Aorta (tissue), 5 donors: ENCODE results near the gene SIRT3. TPM values are rescaled to one million over a fixed set of nuclear protein-coding genes. Genes with fewer than 3 reads are reported as not detected.

Experiments used
- ATAC-seq: fragments of 200-7000 bp; cut with Tn5 transposase; one replicate; pipeline ENCODE4 v1.9.1; 2022; ENCODE audit warnings: moderate library complexity; ENCODE audit not compliant: low FRiP score
- DNase-seq, 2 donors: peaks; one replicate each; pipeline ENCODE4 v3.0.0-alpha.2; 2020
- H3K27ac ChIP-seq, 2 donors: one replicate each; pipeline ENCODE4 v1.5.1; 2013; ENCODE audit warnings: low read length in 2 of 2, mild to moderate bottlenecking in 2 of 2, moderate library complexity in 2 of 2, control low read depth in 1 of 2, inconsistent platforms in 1 of 2, low read depth in 1 of 2
- H3K27me3 ChIP-seq, 2 donors: one replicate each; pipeline ENCODE4 v1.6.1; 2013; ENCODE audit warnings: control low read depth in 1 of 2, low read length in 1 of 2, mild to moderate bottlenecking in 1 of 2, moderate library complexity in 1 of 2; ENCODE audit not compliant: insufficient read depth in 2 of 2, control insufficient read depth in 1 of 2
- H3K36me3 ChIP-seq, 2 donors: one replicate each; pipeline ENCODE4 v1.6.1; 2013; ENCODE audit warnings: control low read depth in 1 of 2, low read length in 1 of 2, mild to moderate bottlenecking in 1 of 2; ENCODE audit not compliant: insufficient read depth in 2 of 2, control insufficient read depth in 1 of 2
- H3K4me1 ChIP-seq, 2 donors: one replicate each; pipeline ENCODE4 v1.6.1; 2013; ENCODE audit warnings: low read length in 2 of 2, control low read depth in 1 of 2, mild to moderate bottlenecking in 1 of 2, moderate library complexity in 1 of 2; ENCODE audit not compliant: insufficient read depth in 2 of 2, control insufficient read depth in 1 of 2
- H3K4me3 ChIP-seq, 2 donors: one replicate each; pipeline ENCODE4 v1.5.1; 2013; ENCODE audit warnings: low read length in 2 of 2, control low read depth in 1 of 2, mild to moderate bottlenecking in 1 of 2
- H3K9me3 ChIP-seq: one replicate; pipeline ENCODE4 v1.6.1; 2013; ENCODE audit warnings: mild to moderate bottlenecking, low read length; ENCODE audit not compliant: control insufficient read depth
- WGBS, 2 donors: extraction: QIAGEN DNeasy Blood & Tissue Kit; methylation state at CpG; one replicate each; pipeline ENCODE4 v1.1.7; 2013; 5-methylcytosine and 5-hydroxymethylcytosine counted together
- intact Hi-C, 2 donors: fragments of 100-400 bp; cut with DNase I; formaldehyde crosslinking; loops; one replicate each; pipeline versions ENCODE4 v1.14.2 to v1.15.0; 2022
- polyA plus RNA-seq, 2 donors: library from polyadenylated mRNA; stranded (reverse); fragments of 200-250 nt; gene quantifications; one replicate each; pipeline ENCODE4 v1.2.3, GENCODE V29; 2013
- total RNA-seq, 2 donors: library from RNA; stranded (reverse); fragmentation: NEBNext Ultra II Directional; extraction: Animal tissue kit (Norgen Biotek cat#: 25700); gene quantifications; one replicate each; pipeline ENCODE4 v1.2.1, GENCODE V29; 2021
- donor health status: healthy with polysubstance abuse.
- donor health status: Bipolar disorder and iron deficiency.
- donor health status: DM: no; HTN: no; CAD: no.
- donor health status: DM: no; HTN: no; CAD: no.
- donor health status: DM: yes; HTN: yes; CAD: no.

Gene SIRT3
- total and polyA plus RNA-seq, 4 donors = 8.6 to 24.8 (median 16.2) TPM

DNA sequence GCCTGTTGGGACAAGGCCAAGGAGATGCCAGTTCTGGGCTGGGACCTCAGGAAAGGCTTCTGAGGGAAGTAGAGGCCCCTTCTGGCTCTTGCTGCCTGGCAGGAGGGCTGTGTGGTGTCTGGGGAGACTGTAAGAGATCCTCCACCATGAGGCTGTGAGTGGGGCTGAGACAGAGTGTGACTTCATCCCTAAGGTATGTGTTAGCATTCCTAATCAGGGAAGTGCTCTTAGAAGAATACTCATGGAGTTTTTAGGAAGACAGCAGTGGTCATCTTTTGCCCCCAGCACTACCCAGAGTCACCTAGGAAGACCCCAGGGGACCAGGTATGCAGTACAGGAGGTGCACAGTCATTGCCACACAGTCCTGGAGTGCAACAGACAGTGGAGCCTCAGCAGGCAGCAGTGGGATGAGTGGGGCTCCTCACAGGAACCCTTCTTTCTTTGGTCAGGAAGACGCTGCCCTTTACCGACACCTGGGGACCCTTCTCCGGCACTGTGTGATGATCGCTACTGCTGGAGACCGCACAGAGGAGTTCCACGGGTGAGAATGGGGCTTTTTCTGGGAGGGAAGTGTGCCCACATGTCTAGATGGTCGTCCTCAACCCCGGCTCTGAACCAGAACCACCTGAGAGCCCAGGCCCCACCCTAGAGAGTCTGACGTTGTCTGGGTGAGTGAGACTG is 25.9 kb downstream of the SIRT3 start:
- intact Hi-C loops = no loop called here
- WGBS, 2 donors = 83 to 85% methylated on average over 9 of the region's 9 CpGs

DNA sequence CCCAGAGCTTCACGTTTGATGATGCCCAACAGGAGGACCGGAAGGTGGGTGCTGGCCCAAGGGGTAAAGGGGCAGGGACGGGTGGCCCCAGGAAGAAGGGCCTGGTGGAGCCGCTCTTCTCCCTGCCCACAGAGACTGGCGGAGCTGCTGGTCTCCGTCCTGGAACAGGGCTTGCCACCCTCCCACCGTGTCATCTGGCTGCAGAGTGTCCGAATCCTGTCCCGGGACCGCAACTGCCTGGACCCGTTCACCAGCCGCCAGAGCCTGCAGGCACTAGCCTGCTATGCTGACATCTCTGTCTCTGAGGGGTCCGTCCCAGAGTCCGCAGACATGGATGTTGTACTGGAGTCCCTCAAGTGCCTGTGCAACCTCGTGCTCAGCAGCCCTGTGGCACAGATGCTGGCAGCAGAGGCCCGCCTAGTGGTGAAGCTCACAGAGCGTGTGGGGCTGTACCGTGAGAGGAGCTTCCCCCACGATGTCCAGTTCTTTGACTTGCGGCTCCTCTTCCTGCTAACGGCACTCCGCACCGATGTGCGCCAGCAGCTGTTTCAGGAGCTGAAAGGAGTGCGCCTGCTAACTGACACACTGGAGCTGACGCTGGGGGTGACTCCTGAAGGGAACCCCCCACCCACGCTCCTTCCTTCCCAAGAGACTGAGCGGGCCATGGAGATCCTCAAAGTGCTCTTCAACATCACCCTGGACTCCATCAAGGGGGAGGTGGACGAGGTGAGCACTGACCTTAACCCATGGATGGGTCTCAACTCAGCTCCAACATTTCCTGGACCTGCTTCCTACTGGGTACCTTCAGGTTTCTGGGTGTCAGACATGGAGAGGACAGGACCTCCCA is 26.6 kb downstream of the SIRT3 start:
- WGBS, 2 donors = 45 to 49% methylated on average over 29 of the region's 29 CpGs

More for the DNA sequence above, 25.9 kb downstream of the SIRT3 start:
- H3K9me3 ChIP-seq = no peaks in the 10 kb centered on the region
- H3K36me3 ChIP-seq = peaks cover 0 to 3% of the 10 kb centered on the region in 2 donors
- ATAC-seq (no peak), DNase-seq (no peak)
- H3K27me3 ChIP-seq = no peaks in the 10 kb centered on the region
- no peaks in the 10 kb centered on the region for H3K4me1 ChIP-seq
- H3K4me3 ChIP-seq = no peak overlapping the region
- no peak overlapping the region for H3K27ac ChIP-seq

DNA sequence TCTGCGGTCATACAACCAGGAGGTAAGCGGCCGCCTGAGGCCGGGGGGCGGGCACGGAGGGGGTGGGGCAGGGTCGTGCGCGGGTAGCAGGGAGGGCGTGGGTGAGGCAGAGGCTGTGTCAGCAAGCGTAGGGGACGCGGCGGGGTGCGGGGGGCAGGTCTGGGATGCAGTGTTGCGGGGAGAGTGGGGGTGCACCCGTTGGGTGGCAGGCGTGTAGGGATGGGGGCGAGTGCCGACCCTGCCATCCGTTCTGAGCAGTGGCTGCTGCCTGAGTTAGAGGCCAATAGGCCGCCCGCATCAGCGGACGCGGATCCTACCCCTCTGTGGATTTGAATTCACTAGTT is 27.3 kb downstream of the SIRT3 start:
- ATAC-seq (no peak), DNase-seq (no peak)
- H3K27me3 ChIP-seq = no peaks in the 10 kb centered on the region
- H3K4me3 ChIP-seq = peak overlapping the region; percentile 53 to 69
- H3K4me1 ChIP-seq = no peaks in the 10 kb centered on the region
- no peak overlapping the region for H3K27ac ChIP-seq
- WGBS, 2 donors = 1 to 2% methylated on average over 20 to 26 of the region's 26 CpGs
- H3K36me3 ChIP-seq = peaks cover 0 to 2% of the 10 kb centered on the region in 2 donors
- no peaks in the 10 kb centered on the region for H3K9me3 ChIP-seq
- intact Hi-C loops = loop anchor here in 1 of 2 donors (1.0 to 5.0 kb wide), 4 partner anchors 27 to 298 kb away; partner anchors contain the start of genes PSMD13, RNH1 and SIRT3

More for the DNA sequence above, 26.6 kb downstream of the SIRT3 start:
- DNase-seq = peak in 1 of 2 donors; percentile 69
- ATAC-seq = no peak
- intact Hi-C loops = loop anchor here in 1 of 2 donors (5.0 kb wide), 3 partner anchors 148 to 298 kb away; partner anchors contain the start of gene RNH1
- Histone ChIP-seq H3K4me3 (peak overlapping the region; percentile 53 to 69), H3K9me3 (no peaks in the 10 kb centered on the region), H3K4me1 (no peaks in the 10 kb centered on the region), H3K27me3 (no peaks in the 10 kb centered on the region), H3K36me3 (peaks cover 0 to 2% of the 10 kb centered on the region in 2 donors), H3K27ac (no peak overlapping the region)

DNA sequence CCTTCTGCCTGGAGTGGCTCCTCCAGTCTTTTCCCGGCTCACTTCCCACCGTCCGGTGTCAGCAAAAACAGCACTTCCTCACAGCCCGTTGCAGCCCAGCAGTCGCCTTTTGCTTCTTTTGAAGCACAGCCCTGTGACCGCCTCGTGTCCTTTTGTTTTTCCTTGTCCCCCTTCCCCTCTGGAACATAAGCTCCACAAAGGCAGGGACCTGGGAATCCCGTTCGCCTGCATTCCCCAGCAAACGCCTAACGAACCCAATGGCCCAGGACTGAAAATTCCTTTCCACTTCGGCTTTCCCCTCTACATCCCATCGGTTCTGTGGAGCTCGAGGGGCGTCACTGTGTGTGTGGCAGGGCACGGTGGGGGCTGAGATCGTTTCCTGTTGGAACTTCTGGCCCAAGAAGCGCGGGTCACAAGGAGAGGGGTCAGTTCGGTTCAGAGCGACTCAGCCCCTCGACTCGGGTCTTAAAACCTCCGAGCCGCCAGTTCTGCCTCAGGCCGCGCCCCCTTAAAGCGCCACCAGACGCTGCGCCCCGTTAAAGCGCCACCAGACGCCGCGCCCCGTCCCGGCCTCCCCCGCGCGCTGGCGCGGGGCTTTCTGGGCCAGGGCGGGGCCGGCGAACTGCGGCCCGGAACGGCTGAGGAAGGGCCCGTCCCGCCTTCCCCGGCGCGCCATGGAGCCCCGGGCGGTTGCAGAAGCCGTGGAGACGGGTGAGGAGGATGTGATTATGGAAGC is 27.8 kb downstream of the SIRT3 start:
- 0 to 1% methylated on average over 57 of the region's 57 CpGs for WGBS, 2 donors
- peak overlapping the region; percentile 53 to 69 for H3K4me3 ChIP-seq
- peak; percentile 89 for ATAC-seq
- no peaks in the 10 kb centered on the region for H3K9me3 ChIP-seq
- H3K36me3 ChIP-seq = peaks cover 0 to 2% of the 10 kb centered on the region in 2 donors
- H3K27ac ChIP-seq = peak overlapping the region; percentile 65 to 83
- peak; percentile 91 to 93 for DNase-seq
- no peaks in the 10 kb centered on the region for H3K27me3 ChIP-seq
- intact Hi-C loops = loop anchor here in 1 of 2 donors (1.0 to 5.0 kb wide), 4 partner anchors 28 to 299 kb away; partner anchors contain the start of genes PSMD13, RNH1 and SIRT3
- no peaks in the 10 kb centered on the region for H3K4me1 ChIP-seq

DNA sequence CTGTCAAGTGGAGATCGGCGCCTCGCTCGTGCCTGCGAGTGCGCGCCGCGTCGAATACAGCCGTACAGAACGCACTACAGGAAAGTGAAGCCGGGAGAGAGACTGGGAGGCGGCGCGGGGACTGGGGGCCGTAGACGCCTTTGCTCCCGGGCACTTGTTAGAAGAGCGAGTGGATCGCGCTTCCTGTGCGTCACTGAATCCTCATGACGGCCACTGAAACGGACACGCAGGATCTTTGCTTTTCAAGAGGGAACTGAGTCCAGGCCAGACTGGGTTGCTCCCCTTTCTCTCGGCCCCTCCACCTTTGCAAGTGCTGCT is 28.3 kb downstream of the SIRT3 start:
- whole genome bisulfite sequencing, 2 donors = 0 to 1% methylated on average over 25 to 27 of the region's 27 CpGs
- peak; percentile 15 for ATAC-seq
- DNase-seq = peak in 1 of 2 donors; percentile 81
- Histone ChIP-seq H3K9me3 (no peaks in the 10 kb centered on the region), H3K27ac (peak overlapping the region; percentile 65 to 83), H3K36me3 (peaks cover 0 to 2% of the 10 kb centered on the region in 2 donors), H3K27me3 (no peaks in the 10 kb centered on the region), H3K4me3 (peak overlapping the region; percentile 53 to 69), H3K4me1 (no peaks in the 10 kb centered on the region)
- intact Hi-C loops = loop anchor here in 1 of 2 donors (1.0 to 5.0 kb wide), 4 partner anchors 28 to 299 kb away; partner anchors contain the start of genes PSMD13, RNH1 and SIRT3

DNA sequence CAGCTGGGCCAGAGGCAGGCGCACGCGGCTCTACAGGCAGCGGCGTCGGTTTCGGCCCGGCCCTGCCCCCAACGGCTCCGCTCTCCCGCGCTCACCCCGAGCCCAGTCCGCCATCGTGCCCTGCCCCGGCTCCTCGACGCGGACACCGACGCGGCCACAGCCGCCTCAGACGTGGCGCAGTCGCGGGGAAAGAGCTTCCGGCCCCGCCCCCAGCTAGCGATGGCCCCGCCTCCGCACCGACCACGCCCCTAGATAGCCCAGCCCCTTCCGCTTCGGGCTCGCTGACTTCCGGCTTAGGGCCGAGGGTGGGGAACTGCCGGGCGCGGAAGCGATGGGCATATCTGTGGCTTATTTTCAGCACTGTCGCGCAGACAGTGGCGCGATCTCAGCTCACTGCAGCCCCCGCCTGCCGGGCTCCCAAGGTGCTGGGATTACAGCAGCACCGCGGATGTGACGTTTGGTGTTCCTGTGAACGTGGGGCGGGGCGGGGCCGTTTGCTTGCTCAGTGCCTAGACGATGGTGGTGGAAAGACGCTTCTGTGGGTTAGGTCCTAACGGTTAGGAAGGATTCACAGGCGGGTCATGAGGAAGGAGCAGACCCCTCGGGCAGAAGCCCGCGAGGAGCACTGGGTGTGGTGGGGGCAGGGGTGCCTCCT is 28.8 kb downstream of the SIRT3 start, which contains the start of the genes BET1L and RIC8A:
Gene BET1L, minus strand, starts transcription at position 192 of the 655 bp plus-strand sequence. Its CDS starts 78 bp downstream, at position 114.
Gene RIC8A, plus strand, starts transcription at position 501 of the 655 bp plus-strand sequence. CDS start 1,147 bp downstream, outside the sequence.
- ATAC-seq = peak; percentile 96
- Histone ChIP-seq H3K9me3 (no peaks in the 10 kb centered on the region), H3K4me3 (peak within 1 kb of the TSS; percentile 69 to 79), H3K36me3 (peaks cover 0 to 2% of the 10 kb centered on the region in 2 donors), H3K27ac (peak within 1 kb of the TSS; percentile 65 to 83), H3K4me1 (no peaks in the 10 kb centered on the region), H3K27me3 (no peaks in the 10 kb centered on the region)
- whole genome bisulfite sequencing, 2 donors = 0% methylated on average over 53 to 63 of the region's 63 CpGs
- peak; percentile 97 to 98 for DNase-seq
- intact Hi-C loops = loop anchor here in 1 of 2 donors (5.0 kb wide), 3 partner anchors 150 to 300 kb away; partner anchors contain the start of gene RNH1

DNA sequence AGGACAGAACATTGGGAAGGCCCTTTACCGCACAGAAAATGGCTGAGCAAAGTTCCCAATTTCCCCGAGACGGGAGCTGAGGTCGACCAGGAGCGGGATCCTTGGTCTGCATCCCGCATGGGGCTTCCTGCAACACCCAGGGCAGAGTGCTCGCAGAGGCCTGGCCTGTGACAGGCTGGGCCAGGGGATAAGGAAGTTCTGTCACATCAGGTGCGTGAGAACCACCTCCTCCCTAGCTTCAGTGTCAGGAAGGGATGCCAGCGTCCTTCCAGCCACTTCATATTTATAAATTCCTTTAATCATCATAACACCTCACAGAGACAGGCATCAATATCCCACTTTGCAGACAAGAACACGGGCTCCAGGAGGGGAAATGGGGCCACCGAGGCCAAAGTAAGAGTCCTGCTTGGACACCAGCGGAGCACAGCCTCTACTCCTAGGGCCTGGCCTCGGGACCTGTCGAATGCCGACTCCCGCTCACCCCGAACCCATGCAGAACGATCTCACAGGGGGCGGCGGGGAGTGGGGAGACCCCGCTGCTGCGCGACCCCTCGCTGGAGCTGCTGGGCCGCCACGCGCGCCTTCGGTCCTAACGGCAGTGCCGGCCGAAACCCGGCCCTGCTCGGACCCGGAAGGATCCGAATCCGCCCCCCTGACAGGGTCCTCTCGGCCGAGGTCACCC is 29.5 kb downstream of the SIRT3 start:
- peak; percentile 60 to 74 for DNase-seq
- H3K4me1 ChIP-seq = no peaks in the 10 kb centered on the region

More for the DNA sequence above, 29.5 kb downstream of the SIRT3 start:
- H3K9me3 ChIP-seq = no peaks in the 10 kb centered on the region
- ATAC-seq = peak; percentile 9
- no peaks in the 10 kb centered on the region for H3K27me3 ChIP-seq
- 1% methylated on average over 39 of the region's 39 CpGs for WGBS, 2 donors
- peak overlapping the region; percentile 46 to 81 for H3K27ac ChIP-seq
- H3K36me3 ChIP-seq = peaks cover 0 to 2% of the 10 kb centered on the region in 2 donors
- peak overlapping the region; percentile 52 to 79 for H3K4me3 ChIP-seq
- intact Hi-C loops = loop anchor here in 1 of 2 donors (5.0 kb wide), 3 partner anchors 151 to 301 kb away; partner anchors contain the start of gene RNH1
